8988T (cell line): ENCODE results near the gene ADORA1.

Experiments used
- DNase-seq: peaks from one replicate; pipeline ENCODE4 v3.0.0; 2011

Gene ADORA1

DNA sequence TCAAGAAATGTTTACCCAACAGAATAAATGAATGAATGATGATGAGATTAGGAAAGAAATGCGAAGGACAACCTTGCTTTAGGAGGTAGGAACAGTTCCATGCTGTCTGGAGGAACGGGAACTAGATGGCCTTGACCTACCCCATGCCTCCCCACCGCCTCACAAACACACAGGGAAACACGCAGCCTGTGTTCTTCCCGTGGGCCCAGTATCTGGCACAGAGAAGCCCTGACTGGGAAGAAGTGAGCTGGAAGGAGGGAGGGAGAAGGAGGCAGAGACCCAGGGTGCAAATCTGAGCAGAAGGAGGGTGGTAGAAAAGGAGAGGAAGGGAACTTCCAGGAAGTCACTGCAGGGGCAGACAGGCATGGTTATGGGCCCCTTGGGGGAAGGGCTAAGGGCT lies 3.5 kb upstream of the ADORA1 start:
- no peak for DNase-seq

DNA sequence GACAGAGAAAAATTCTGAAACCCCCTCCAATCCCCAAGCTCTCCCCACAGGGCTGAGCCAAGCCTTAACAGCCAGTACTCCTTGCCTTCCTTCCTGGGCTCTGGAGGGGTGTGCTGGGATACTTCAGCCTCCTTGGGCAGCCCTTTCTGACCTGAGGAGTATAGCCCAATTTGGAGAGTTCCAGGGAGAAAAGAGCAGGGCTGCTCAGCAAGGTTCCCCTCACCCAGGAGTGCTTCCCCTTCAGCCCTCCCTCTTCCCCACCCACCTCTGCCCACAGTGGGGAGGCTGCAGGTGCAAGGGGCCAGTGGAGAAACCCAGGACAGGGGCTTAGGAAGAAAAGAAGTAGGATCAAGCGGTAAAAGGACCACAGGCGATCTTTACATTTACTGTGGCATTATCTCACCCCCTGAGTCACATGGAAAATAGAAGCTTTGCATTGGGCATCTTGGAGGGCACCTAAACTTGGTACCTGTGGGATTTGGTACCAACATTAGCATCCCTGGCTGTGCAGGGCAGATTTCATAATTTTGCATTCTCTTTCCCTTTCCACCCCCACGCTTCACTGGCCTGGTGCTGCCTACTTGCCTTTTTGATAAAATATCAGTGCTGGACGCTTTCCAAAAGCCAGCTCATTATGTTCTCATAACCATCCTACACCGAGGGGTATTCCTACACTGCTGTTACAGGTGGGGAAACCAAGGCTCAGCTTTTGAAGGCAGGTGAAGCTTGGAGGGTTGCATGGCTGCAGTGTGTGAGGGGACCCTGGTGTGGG lies 2.8 kb upstream of the ADORA1 start:
- DNase-seq = no peak

DNA sequence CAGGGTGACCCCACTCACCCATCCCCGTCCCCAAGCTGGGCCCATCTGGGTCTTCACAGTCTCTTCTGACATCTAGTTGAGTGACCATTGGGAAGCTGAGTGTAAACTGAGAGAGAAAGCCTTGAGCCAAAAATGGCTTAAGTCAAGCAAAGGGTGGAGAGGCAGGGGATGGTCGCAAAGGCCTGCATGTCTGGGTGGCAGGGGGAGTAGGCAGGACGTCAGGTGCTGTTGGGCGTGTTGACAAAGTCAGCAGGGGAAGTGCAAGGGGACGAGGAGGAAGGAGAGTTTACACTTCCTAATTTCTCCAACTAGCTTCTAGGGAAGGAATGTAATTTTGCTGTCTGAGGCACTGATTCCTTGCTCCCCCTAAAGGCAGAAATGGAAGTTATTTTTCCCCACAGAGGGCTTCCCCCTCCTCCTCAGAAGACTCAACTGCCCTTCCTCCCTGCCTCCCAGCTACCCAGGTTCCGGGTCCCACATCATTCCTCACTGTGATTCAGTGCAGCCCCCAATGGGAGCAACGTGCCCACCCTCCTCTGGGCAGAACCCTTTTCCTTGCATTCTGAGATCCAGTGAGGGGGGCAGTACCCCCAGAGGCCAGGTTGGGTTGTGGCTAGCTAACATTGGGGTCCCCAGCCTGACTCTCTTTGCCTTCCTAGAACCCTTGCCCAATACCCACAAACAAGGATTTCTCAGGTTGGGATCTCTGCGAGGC lies 1.2 kb upstream of the ADORA1 start:
- DNase-seq = no peak

DNA sequence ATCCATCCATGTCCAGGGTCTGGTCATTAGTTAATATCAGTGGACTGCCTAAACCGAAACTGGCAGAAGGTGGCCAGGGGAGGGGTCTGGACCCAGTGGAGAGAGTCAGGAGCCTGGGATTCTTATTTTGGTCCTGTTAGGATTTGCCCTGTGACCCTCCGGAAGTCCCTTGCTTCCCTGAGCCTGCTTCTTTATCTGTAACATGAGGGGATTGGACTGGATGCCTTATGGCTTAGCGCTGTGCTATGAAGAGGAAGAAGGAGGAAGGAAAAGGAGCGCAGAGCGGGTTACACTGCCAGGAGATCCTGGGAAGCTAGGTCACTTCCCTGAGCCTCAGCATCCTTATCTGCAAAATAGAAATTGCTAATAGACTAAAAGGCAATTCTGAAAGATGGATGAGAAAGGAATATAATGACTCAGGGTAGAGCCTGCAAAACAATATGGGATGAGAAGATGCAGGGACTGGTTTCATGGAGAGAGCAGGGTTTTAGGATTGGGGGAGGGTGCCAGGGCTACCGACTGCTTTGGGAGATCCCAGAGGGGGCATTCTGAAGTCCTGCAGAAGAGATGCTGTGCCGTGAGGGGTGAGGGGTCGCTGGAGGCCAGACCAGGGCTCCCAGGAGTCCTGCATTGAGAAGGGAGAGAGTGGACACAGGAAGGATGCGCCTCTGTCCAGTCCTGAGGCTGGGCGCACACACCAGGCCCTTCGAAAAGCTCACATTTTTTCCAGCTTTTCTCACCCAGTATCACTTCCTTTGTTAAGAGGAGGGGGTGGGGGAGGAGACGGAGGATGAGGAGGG lies 460 bp upstream of the ADORA1 start:
- DNase-seq = no peak

DNA sequence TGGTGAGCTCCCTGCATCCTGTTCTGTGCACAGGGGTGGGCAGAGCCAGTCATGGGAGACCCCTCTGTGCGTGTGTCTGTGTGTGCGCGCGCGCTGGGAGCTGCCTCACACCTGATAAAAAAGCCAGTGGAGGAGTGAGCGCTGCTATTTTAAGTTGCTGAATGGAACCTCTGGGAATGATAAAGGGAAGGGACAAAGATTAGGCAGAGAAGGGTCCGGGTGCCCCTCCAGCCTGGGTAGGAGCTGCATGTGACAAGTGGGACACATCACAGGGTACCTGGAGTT lies 847 bp downstream of the ADORA1 start:
- no peak for DNase-seq

DNA sequence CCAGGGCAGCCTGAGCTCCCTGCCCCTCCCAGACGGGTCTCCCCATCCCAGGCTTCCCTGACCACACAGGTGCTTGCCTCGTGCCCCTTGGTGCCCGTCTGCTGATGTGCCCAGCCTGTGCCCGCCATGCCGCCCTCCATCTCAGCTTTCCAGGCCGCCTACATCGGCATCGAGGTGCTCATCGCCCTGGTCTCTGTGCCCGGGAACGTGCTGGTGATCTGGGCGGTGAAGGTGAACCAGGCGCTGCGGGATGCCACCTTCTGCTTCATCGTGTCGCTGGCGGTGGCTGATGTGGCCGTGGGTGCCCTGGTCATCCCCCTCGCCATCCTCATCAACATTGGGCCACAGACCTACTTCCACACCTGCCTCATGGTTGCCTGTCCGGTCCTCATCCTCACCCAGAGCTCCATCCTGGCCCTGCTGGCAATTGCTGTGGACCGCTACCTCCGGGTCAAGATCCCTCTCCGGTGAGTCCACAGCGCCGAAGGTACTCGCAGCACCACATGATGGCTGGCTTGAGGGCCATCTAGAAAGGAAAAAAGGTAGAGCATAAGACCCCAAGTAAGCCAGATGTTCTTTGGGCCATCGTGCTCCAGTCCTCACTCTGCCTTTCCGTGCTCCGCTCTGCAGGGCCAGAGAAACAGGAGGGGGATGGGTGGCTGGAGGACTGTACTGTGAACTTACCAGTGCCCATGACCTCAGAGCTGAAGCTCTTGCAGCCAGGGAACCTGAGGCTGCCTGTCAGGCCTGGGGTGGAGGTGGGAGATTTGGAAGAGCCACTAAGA lies 1.4 kb downstream of the ADORA1 start:
- no peak for DNase-seq

DNA sequence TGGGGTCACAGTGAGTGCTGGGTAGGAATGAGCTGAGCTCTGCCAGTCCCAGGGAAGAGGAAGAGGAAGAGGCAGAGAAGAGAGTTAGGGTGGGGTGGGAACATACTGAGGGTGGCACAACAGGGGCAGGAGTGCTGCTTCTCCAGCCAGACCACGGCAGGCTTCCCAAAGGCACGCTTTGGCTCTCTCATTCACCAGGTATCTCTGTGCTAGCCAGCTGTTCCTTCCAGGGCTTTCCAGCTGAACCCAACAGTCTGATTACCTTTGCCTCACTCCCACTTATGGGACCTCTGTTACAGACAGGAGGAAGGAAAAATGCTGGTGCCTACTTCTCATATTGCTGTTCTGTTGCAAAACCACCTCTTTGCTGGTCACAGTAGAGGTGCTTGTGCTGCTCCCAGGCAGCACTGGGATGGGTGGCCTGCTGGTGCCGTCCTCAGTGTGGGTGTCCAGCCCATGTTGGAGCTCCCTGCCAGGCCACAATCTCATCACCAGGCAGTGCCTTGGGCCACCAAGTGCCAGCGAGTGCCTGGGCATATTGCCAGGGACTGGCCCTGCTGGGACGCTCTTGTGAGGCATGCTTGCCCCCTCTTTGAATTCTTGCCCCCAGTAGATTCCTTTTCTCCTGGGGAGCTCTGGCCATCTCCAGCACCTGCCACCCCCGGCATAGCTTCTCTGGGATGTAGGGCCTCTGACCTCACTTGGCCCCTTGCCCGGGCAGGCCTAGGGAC lies 2.1 kb downstream of the ADORA1 start:
- peak; percentile 6 for DNase-seq

DNA sequence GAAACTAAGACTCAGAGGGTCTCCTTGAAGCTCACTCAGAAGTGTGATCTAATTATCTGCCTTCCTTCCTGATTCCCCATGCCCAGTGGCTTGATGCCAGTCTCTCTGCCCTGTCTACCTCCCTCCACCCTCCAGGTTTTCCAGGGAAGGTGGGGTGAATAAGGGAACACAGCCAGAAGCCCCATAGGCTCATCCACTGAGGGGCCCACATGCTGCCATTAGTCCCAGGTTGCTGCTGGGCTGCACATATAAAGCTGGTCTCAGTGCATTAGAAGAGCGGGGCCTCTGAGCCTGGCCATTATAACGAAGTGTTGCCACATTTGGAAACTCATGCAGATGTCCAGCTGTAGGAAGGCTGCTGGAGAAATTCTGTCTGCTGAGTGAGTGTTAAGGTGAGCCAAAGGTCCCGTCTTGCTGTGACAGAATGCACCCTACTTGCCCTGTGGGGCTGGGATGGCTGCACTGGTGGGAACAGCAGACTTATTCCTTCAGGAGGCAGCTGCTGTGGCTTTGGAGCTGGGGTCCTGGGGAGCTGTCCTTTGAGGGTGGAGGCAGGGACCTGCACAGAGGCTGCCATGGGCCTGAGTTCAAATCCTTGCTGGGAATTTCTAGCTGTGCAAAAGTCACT lies 2.9 kb downstream of the ADORA1 start:
- DNase-seq = peak; percentile 7

DNA sequence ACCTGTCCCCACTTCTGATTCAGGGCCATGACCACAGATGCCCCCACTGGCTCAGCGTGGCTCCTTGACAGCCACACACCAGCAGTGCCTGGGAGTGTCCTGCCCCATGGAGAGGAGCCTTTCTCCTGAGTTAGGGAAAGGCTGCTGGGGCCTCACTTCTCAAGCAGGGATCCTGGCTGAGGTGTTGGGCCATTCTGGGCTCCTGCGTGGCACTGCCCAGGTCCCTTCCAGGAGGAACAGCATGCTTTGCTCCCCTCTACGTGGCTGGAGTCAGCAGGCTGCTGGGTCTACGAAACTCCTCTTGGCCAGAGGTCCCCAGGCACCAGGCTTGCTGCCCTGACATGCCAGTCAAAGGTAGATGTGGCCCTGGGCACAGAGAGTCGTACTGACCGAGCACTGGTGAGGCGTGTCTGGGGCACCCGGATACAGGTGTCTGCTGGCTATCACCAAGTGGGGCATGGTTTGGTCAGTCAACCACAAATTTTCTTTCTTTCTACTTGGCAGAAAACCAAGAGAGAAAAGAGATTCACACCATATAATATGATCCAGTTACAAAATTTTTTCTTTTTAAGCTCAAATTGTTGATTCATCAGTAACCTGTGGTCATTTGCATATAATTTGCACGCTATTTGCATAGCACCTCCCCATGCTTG lies 4.1 kb downstream of the ADORA1 start:
- DNase-seq = peak; percentile 6

DNA sequence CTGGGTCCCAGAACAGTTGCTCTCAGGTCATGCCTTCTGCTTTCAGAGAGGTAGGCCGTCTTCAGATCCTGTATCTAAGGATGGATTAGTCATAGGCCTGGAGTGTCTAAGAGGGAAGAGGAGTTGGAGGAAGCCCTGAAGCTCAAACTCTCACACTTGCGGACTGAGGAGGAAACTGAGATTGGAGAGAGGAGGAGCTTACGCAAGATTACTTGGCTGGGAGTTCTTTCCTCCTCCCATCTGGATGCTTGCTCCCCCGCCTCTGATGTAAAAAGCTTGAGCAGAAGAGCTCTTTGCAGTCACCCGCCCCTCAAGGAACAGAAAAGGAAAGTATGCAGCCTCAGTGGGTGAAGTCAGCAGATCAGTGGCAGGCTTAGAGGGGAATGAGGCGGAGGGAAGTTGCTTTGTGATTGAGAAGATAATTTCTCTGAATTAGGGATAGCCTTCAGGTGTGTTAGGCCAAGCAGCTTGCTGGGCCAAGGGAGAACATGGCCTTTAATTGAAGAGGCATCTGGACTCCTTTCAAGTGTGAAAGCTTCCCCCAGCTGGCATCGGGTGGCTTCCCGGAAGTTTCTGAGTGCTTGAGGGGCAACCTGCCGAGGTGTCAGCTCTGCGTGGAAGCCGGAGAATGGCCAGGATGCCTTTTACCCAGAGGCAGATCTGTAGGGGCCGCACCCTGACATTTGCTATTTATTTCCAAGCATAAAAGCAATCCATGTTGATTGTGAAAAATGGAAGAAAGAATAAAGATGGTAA lies 6.6 kb downstream of the ADORA1 start:
- DNase-seq = no peak

DNA sequence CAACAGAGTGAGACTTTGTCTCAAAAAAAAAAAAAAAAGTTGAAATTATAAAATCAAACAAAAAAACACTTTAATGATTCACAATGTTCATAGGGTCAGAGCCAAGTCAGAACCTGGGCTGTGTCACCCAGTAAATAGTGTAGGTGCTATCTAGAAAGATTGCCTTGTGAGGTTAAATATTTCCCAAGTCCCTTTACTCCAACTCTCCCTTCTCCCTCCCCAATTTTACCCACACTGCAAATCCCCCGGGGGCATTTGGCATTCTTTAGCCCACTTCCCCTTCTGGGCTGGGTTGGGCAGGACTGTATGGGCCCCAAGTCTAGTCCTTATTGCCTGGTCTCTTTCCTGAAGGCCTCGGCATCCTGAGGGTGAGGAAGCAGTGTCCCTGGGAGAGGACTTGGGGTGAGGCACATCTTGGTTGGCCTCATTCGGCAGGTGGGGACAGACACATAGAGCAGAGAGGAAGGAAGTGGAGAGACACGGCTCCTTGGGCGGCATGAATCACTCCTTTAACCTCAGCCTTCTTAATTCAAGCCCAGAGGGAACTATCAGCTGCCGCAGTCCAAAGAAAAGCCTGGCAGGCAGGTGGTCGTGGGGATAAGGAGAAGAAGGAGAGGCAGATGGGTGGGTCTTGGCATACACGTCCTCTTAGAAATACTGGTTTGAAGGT lies 8.2 kb downstream of the ADORA1 start:
- DNase-seq = no peak

DNA sequence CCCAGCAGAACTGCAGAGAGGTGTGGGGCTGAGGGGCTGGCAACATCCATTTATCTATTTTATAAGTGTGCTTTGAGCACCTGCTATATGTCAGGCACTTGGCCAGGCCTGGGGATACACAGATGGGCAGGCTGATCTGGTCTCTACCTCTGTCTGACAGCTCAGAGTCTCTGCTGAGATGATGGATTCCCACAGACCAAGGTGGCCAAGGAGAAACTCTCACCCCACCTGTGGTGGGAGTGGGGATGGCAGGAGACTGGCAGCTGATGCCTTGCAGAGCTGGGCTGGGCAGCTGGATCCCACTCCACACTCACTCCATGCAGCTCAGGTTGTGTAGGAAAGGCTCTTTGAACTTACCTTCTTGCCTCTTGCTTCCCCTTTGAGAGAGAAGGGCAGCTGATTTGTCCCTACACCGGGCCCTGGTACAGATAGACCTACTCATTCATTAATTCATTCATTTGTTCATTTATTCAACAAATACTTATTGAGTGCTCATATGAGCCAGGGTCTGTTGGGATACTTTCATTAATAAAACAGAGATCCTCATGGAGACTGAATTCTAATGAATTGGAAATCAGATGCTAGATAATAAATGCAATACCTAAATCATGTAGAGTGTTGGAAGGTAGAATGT lies 9.0 kb downstream of the ADORA1 start:
- peak; percentile 52 for DNase-seq

DNA sequence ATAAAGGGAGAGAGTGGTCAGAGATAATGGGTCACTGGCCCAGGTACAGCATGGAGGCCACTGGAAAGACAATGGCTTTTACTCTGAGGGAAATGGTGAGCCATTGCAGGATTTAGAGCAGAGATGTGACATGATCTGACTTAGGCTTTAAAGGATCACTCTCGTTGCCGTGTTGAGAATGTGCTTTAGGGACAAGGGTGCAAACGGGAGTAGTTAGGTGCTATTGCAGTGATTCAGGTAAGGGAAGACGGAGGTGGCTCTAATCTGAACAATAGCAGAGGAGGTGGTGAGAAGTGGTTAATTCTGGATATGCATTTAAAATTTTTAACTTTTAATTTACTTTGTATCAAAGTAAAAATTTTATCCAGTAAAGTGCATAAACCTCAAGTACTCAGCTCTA lies 9.8 kb downstream of the ADORA1 start:
- no peak for DNase-seq

DNA sequence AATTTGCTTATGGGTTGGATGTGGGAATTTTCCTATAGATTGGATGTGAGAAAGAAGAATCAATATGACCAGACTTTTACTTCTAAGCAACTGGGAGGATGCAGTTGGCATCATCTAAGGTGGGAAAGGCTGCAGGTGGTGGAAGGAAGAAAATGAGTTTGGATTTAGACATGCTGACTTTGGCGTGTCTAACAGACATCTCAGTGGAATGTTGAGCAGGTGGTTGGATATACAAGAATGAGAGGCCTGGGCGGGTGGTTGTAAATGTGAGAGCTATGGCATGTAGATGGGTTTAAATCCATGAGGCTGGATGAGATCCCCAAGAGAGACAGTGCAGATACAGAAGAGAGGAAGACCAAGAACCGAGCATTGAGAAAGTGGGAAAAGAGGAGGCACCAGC lies 10.5 kb downstream of the ADORA1 start:
- no peak for DNase-seq

DNA sequence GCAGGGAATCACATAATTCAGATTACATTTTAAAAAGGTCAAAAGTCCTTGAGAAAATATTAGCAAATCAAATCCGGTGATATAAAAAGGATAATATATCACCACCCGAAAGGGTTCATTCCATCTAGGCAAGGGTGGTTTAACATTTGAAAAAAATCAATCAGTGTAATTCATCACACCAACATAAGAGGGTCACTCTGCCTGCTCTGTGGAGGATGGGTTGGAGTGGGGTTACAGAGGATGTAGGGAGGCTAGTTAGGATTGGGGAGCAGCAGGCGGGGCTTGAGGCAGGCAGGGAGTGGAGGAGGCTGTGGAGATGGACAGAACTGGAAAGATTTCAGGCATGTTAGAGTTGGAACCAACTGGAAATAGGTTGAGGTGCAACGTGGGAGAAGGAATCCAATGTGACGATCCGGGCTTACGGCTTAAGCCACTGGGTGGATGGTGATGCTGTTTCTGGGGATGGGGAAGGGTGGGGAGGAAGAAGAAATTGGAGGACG lies 12.5 kb downstream of the ADORA1 start:
- DNase-seq = no peak

DNA sequence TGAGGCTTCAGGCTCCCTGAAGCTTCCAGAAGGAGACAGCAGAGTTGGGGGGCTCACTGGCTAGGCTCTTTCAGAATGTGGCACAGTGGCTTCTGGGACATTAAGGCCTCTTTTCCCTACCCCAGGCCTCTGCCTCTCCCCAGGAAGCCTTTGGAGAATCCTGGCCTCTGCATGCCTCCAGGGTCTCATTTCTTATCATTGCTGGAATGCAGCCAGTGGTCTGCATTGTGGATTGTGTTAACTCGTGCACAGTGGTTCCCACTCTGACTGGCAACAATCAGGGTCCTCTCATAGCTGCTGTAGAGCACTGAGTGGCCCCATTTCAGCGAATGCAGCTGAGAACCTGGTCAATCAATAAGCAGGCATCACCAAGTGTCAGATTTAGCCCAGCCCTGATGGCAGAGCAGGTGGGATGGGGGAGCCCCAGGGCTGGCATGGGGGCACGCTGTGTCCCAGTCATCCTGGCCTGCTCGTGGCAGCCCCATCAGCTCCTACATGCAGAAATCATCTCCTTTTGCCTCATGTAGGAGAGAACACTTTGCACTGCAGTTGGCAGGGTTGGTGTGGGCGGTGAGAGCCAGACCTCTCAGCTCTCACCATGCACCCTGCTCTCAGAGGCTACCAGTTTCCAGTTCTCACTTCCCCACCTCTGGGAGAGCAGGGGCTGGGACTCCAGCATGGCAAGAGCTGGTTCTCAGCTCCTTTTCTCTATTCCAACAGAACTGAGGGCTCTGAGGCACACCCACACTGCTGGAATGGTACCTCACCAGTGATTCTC lies 13.4 kb downstream of the ADORA1 start:
- DNase-seq = no peak

DNA sequence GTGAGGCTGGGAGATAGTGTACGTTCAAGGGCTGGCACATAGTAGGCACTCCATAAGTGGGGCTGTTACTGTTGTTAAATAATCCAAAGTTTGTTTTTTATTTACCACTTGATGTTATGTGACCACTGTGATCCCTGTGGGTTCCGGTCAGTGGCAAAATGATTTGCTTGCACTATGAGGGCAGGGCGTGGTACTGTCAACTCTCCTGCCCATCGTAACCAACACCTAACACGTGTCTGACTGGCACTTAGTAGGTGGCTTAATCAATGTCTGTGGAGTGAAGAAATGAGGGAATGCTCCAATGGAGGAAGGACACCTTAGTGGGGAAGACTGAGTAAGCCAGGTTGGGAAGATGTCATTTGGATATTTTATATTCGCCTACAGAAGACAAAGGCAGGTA lies 14.6 kb downstream of the ADORA1 start:
- no peak for DNase-seq

DNA sequence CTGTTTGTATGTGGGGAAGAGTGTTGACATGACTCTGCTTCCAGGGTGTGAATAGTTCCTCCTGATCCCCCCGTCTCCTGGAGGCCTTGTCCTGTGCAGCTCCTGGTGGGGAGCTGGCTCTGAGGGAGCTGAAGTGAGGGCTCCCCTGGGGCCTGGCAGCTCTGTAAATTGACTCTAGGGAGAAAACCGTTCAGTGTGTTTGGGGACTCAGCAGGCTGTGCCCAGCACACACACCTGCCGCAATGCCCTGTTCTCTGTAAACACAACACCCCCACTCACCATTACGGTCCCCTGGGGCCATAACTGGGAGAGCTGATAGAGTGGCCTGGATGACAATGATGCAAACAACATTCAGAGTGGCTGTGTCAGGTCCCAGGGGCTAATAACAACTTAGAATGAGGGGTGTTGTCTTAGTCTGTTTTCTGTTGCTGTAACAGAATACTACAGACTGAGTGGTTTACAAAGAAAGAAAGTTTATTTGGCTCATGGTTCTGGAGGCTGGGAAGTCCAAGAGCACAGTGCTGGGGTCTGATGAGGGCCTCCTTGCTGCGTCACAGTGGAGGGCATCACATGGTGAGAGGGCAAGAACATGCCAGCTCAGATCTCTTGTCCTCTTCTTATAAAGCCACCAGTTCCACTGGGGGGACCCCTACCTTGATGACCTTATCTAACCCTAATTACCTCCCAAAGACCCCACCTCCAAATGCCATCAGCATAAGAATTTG lies 15.3 kb downstream of the ADORA1 start:
- no peak for DNase-seq
